ENCODE data around the gene DDI2. TPM values are rescaled to one million over a fixed set of nuclear protein-coding genes. Genes with fewer than 3 reads are reported as not detected.

The DDI2 gene
- total and polyA plus RNA-seq, 10 of the 15 experiments (the other 5 are each of a cell fraction or from before 2014, with no cell fraction given), result 3.3 to 33.1 (median 11.6) TPM

- no peak for TF ChIP-seq MEF2A (IDR thresholded peaks at IDR 0.05; ENCODE audit: insufficient read depth, low read depth, low read length)
These were observed 5.6 kb downstream of the DDI2 start (continued) for GRCh38 chr1:15622712-15623373.

- in situ Hi-C loops (cut with MboI) (no loop called here), intact Hi-C loops (cut with micrococcal nuclease; ENCODE audit: unreplicated experiment) (no loop called here)
- no peaks in the 10 kb centered on the region for H4K20me1 ChIP-seq (ENCODE audit: control insufficient read depth, insufficient read depth)
- H3K4me2 ChIP-seq (ENCODE audit: control insufficient read depth, insufficient read depth), result no peak overlapping the region
- POLR2A ChIA-PET, result interaction anchor here (1.0 kb wide), 1 partner anchor 74 kb away, joined by 3 read pairs; no protein-coding TSS in a partner anchor
- no peak overlapping the region for H3K9ac ChIP-seq (ENCODE audit: control insufficient read depth, insufficient read depth, low read length)
- TF ChIP-seq PKNOX1 (IDR thresholded peaks at IDR 0.05) (no peak), SRF (IDR thresholded peaks at IDR 0.05; ENCODE audit: low read depth in 2 of 2, low read length in 2 of 2) (no peak), SUPT20H (IDR thresholded peaks at IDR 0.05; ENCODE audit: borderline replicate concordance, control insufficient read depth, low read depth, low read length) (no peak), ZNF274 (IDR thresholded peaks at IDR 0.05; ENCODE audit: insufficient read depth, insufficient read length) (no peak), ETV6 (conservative IDR thresholded peaks at IDR 0.05 in 1 of 2, IDR thresholded peaks at IDR 0.05 in 1 of 2; ENCODE audit: borderline replicate concordance in 1 of 2, low read depth in 1 of 2) (no peak), JUND (IDR thresholded peaks at IDR 0.05; ENCODE audit: low read depth, low read length) (no peak), PBX3 (IDR thresholded peaks at IDR 0.05; ENCODE audit: insufficient replicate concordance, low read depth, low read length) (no peak), CBX5 (IDR thresholded peaks at IDR 0.05; ENCODE audit: low read depth) (no peak), HDAC2 (IDR thresholded peaks at IDR 0.05) (no peak), SIX5 (IDR thresholded peaks at IDR 0.05; ENCODE audit: low read depth, low read length, severe bottlenecking) (no peak), ZNF622 (IDR thresholded peaks at IDR 0.05) (no peak), NR2F1 (conservative IDR thresholded peaks at IDR 0.05) (no peak), SP1 (IDR thresholded peaks at IDR 0.05; ENCODE audit: low read depth, low read length) (no peak)
- CTCF ChIA-PET, result no interaction called here
- DNase-seq (ENCODE audit: low read depth, low spot score) (no peak), FAIRE-seq (no peak), ATAC-seq (no peak)
- H2AFZ ChIP-seq (ENCODE audit: control insufficient read depth, low read depth, low read length), result no peak overlapping the region
- RAD21 ChIA-PET (ENCODE audit: unreplicated experiment), result no interaction called here
- no peaks in the 10 kb centered on the region for H3K27me3 ChIP-seq (replicated peaks in 1 of 2; ENCODE audit: control insufficient read depth in 2 of 2, insufficient read depth in 2 of 2, low read length in 1 of 2)
- no TSS peak for BruUV-seq (replicated peaks)
- H3K9me3 ChIP-seq (replicated peaks; ENCODE audit: control insufficient read depth, insufficient read depth, low read length), result no peaks in the 10 kb centered on the region
- H3K36me3 ChIP-seq (ENCODE audit: control insufficient read depth in 2 of 2, insufficient read depth in 2 of 2, low read length in 1 of 2), result no peaks in the 10 kb centered on the region; a peak in 1 of 4 replicates
- no peak overlapping the region for H3K4me3 ChIP-seq
- H3K4me1 ChIP-seq (ENCODE audit: control insufficient read depth, insufficient read depth, low read length), result peaks cover 25% of the 10 kb centered on the region
- WGBS (ENCODE audit: insufficient coverage, insufficient replicate concordance, low lambda C conversion rate, missing lambda C conversion rate), result 88% methylated on average over 6 of the region's 6 CpGs
- no peak overlapping the region for H3K27ac ChIP-seq (ENCODE audit: control insufficient read depth, insufficient read depth)
- SMC1A ChIA-PET (ENCODE audit: uncharacterized antibody, unreplicated experiment), result interaction anchor here (1.0 to 1.4 kb wide), 3 partner anchors 11 to 73 kb away, joined by 3 to 4 read pairs (median 3); no protein-coding TSS in a partner anchor
- H3K79me2 ChIP-seq (ENCODE audit: control insufficient read depth, insufficient read depth, low read length), result peaks cover 70% of the 10 kb centered on the region
These were observed 6.2 kb downstream of the DDI2 start for GRCh38 chr1:15623435-15623834.

Measured in GM12878 (cell line).